HG02938 (cell line): ENCODE measurements around the gene SDHAF4.
"Not testable (repeated sequence)": the region's sequence is repeated elsewhere in the genome, so short reads cannot be mapped to it uniquely, and the experiment has no call there.

Source experiments
- ATAC-seq: cut with Tn5 transposase; IDR thresholded peaks from one replicate; pipeline ENCODE4 v1.9.1; 2021; ENCODE audit warnings: mild to moderate bottlenecking, moderate library complexity; ENCODE audit not compliant: unreplicated experiment

Gene SDHAF4

DNA sequence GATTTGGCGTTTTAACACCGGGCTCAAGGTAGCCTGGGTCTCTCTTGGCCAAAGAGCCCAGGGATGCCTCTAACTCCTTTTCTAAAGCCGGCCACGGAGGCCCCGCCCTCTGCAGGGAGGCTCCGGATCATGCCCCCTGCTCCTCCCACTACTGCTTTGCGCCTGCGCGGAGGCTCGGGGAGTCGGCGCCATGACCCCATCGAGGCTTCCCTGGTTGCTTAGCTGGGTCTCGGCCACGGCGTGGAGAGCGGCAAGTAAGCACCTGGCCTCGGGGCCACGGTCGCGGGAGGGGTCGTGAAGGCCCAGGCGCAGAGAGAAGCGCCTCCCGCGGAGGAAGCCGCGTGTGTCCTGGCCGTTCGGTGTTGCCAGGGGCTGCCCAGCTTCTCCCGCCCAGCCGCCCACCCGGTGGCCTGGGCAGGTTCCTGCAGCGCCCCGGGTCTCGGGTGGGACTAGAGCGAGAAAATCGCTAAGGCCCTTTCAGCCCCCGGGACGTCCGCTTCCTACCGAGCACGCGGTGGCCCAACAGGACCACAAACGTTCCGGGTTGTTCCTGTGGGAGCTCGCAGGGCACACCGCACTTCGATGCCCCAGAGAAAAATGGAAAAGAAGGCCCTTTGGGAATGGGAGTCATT lies at the start of gene SDHAF4:
Gene SDHAF4 (plus strand): TSS at position 180 of the 632 bp plus-strand sequence. CDS start 11 bp downstream, at position 191.
- peak; percentile 99 for ATAC-seq

DNA sequence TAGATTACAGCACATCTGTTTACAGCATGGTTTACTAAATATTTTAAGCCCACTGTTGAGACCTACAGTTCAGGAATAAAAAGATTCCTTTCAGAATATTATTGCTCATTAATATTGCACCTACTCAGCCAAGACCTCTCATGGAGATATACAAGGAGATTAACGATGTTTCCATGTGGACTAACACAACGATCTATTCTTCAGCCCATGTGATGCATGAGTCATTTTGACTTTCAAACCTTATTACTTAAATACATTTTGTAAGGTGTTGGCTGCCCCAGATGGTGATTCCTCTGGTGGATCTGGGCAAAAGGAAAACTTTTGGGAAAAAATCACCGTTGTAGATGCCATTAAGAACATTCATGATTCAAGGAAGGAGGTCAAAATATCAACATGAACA lies 48.0 kb upstream of the SDHAF4 start:
- no peak for ATAC-seq

DNA sequence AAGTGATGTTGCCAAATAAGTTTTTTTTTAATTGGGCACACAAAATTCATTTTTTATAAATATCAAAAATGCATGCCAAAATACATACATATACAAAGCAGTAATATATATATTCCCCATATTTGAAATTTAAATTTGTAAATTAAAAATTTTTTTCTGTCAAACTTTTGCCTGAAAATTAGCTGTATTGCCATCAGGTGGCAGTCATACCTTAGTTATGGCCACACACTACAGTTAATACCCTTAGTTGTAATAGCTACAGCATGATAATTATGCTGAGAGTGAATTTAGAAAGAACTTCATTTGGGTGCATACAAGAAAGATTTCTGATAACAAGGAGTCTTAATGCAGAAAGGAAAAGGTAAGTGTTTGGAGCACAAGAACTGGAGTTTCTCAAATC lies 46.2 kb upstream of the SDHAF4 start:
- no peak for ATAC-seq

DNA sequence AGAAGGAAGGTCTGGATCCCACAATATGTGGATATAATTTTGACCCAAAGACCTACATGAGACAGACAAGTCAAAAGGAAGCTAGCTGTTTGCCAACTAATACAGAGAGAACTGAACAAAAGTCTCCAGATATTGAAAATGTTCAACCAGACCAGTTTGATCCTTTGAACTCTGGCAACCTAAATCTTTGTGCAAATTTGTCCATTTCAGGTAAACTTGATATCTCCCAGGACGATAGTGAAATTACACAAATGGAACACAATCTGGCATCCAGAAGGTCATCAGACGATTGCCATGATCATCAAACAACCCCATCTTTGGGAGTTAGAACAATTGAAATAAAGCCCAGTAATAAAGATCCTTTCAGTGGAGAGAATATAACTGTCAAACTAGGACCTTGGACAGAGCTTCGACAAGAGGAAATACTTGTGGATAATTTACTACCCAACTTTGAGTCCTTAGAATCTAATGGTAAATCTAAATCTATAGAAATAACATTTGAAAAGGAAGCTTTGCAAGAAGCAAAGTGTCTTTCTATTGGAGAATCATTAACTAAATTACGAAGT lies 41.9 kb upstream of the SDHAF4 start:
- ATAC-seq, result no peak

DNA sequence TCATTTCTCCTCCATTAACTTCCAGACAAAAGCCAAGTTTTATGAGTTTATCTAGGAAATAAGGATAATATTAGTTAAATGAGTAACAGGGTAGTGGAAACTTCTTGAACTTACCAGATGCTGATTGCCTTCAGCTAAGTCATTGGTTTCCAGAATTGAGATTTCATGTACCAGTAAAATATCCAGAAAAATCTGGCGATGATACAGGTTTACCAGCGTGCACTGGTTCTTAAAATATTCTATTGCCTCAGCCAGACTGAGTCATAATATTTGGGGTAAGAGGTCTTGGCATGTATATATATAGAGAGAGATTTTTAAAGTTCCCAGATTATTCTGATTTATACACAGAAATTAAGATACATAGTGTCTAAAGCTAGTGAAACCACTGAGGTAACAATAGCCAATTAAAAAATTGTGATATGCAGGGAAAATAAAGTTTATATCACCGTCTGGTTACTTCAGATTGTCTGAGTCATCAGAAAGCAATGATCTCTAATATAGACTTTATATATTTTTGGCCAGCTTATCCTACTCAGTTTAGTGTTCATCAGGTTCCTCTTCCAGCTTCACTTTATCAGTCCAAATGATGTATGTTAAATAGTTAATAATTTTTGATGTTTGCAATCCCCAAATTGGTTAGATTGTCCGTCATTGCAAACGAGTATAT lies 39.5 kb upstream of the SDHAF4 start:
- ATAC-seq, result no peak

DNA sequence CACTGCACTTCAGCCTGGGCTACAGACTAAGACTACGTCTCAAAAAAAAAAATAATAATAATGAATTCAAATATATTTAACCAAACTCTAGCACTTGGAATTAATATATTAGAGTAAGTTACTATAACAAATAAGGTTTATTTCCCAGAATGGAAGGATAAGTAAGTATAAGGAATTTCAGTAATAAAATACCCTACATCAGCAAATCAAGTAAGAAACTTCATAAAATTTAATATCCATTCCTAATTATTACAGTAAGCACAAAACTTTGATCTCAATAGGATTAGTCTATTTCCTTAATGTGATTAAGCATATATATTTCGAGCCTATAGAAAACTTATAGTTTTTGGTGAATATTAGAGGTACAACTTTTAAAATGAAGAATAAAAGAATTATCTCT lies 36.7 kb upstream of the SDHAF4 start:
- no peak for ATAC-seq

DNA sequence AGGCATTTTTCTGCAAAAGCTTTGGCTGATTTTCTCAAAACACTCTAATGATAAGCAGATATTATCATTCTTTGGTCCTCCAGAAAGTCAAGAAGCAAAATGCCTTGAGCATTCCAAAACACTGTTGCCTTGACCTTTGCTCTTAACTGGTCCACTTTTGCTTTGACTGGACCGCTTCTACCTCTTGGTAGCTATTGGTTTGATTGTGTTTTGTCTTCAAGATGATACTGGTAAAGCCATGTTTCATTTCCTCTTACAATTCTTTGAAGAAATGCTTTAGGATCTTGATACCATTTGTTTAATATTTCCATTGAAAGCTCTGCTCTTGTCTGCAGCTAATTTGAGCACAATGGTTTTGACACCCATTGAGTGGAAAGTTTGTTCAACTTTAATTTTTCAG lies 35.6 kb upstream of the SDHAF4 start:
- no peak for ATAC-seq

DNA sequence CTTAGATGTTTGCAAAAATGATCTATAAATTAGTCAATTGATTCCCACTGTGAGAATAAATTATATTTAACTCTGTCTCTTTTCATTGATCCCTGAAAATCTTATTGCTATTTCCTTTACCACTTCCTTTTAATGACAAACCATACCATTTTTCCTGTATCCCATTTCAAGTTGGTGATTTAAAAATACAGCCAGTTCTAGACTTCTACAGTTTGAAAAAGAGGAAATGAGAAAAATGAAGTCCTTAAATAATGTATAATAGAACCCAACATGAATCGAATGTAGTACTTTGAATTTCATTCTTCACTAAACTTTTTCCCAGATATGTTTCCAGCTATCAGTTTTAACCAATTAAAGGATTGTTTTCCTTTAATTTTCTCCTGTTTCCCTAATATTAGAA lies 29.5 kb upstream of the SDHAF4 start:
- no peak for ATAC-seq

DNA sequence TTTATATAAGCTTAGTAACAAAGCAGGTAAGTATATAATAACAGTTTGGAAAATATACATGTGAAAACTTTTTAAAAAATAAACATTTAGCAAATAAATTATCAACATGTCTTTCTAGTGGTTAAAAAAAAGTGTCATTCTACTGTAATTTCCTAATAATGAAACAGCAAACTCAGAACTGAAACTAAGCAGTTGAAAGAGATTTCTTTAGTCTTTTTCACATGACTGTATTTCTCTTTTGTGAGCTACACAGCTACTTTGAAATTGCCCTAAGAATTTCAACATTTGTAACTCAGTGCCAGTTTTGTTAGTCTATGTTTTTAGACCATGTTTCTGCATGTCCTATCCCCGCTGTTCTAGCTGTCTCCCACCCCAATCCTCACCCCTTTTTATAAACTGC lies 28.4 kb upstream of the SDHAF4 start:
- peak; percentile 80 for ATAC-seq

DNA sequence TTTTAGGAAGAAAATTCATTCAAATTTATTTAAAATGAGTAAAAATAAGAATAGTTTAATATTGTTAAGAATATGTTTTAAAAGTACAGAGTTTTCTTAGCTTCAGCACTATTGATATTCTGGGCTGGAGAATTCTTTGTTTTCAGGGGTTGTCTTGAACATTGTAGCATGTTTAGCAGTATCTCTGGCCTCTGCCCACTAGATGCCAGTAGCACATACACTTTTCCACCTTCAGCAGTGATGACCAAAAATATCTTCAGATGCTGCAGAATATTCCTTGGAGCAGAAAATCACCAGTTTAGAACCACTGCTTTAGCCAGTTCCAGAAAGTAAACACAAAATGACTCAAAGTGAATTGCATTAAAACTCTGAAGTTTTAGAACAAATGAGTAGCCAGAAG lies 19.4 kb upstream of the SDHAF4 start:
- no peak for ATAC-seq

DNA sequence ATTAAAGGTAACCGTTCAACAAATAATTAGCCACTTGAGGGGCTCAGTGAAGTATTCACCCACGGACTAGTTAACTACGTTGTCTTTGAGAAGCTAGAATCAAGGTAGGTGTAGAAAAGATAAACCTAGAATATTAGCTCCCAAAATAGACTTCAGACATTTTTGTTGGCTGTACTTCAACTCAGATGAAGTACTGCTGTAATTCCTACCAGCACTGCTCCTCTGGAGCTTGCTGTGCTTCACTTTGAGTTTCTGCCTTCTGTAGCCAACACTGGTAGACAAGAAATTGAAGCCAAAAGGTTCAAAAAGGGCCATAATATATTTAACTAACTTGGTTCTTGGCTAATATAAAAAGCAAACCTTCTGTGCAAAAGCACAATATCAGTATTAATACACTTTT lies 18.8 kb upstream of the SDHAF4 start:
- ATAC-seq, result no peak

DNA sequence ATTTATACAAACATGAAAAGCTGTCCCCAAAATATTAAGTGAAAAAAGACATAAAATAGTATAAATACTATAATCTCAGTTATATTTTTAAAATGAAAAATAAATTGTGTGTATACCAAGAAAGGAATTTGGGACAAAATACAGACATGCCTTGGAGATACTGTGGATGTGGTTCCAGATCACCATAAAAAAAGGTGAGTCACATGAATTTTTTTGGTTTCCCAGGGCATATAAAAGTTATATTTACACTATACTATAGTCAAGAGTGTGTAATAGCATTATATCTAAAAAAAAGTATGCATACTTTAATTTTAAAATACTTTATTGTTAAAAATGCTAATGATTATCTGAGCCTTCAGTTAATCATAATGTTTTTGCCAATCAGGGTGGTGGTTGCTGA lies 17.4 kb upstream of the SDHAF4 start:
- ATAC-seq, result no peak

DNA sequence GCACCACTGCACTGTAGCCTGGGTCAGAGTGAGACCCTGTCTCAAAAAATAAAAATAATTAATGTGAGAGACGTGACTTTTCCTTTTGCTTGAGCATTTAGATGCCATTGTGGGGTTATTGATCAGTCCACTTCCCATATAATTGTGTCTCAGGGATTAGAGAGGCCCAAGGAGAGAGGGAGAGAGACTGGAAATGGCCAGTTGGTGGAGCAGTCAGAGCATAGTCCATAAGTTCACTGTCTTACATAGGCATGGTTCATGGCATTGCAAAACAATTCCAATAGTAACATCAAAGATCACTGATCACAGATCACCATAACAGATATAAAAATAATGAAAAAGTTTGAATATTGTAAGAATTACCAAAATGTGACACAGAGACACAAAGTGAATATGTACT lies 15.2 kb upstream of the SDHAF4 start:
- no peak for ATAC-seq

DNA sequence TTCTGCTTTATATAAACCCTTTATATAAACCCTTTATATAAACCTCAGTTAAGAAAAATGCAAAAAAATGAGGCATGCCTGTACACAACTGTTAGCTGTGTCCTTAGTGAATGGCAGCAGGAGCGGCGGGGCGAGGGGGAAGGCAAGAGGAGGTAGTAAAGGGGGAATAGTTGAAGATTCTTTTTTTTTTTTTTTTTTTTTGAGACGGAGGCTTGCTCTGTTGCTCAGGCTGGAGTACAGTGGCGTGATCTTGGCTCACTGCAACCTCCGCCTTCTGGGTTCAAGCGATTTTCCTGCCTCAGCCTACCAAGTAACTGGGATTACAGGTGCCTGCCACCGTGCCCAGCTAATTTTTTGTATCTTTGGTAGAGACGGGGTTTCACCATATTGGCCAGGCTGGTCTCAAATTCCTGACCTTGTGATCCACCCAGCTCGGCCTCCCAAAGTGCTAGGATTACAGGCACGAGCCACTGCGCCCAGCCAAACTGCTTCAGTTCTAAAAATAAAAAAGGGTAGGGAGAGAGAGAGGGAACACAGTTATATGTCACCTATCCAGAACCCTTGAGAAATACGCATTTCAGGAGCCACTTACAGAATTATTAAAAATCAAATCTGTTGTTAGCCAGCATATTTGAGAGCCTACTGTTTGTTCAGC lies 14.3 kb upstream of the SDHAF4 start:
- not testable (repeated sequence) for ATAC-seq

DNA sequence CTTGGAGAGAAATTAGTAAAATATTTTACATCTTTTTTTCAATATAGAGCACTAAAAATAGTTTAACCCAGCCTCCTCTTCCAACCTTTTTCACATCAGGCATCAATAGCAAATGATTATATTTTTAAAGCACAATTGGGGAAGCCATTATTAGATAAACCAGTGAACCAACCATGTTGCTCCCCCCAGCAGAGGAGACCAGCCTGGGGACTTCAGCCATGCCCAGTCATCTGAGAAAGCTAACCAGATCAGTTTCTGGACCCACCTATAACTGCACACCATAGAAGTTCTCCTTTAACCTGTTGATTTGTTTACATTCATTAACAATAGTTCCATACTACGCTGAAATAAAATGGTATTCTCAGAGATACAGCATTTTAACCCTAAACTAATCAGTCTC lies 13.8 kb upstream of the SDHAF4 start:
- ATAC-seq, result no peak

DNA sequence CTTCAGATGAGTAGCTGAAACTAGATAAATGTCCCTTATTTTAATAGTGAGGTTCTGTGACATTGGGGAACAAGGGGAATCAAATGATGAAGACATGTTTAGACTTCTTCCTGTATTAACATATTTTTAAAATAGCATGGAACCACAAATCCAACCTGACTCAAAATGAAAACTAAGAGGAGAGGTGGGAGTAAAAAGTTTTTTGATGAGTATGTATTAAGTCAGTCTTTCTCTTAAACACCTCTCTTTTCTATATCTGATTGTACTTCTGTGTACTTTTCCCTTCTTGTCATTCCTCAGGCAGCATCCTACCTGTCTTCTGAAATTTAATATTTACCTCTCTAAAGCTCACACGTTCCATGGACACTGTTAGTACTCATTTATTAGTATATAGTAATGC lies 8.7 kb upstream of the SDHAF4 start:
- ATAC-seq, result no peak

DNA sequence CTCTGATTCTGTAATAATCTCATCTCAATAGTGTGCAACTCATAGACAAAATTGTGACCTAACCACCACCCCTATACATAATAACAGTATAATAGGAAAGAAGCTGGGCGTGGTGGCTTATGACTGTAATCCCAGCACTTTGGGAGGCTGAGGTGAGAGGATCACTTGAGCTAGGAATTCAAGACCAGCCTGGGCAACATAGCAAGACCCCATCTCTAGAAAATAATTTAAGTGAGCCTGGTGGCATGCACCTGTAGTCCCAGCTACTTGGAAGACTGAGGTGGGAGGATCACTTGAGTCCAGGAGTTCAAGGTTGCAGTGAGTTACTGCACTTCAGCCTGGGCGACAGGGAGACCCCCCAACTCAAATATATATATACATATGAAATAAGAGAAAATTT lies 4.3 kb upstream of the SDHAF4 start:
- ATAC-seq, result not testable (repeated sequence)

DNA sequence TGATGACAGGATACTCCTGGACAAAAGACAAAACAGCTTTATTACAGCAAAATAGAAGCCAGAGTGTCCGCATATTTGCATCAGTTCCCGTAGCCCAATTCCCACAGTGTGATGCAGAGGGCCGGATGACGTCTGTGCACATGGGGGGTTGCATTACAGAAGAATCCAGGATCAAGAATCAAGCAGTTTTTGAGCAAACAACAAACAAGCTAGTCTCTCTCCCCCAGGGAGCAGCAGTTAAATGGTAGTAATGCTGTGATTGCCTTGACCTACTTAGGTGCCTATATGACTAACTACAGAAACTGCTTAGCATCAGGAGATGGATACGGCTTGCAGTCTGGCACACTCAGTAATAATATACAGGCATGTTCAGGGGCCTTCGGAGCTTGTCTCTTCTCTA lies 3.2 kb upstream of the SDHAF4 start:
- ATAC-seq, result no peak

DNA sequence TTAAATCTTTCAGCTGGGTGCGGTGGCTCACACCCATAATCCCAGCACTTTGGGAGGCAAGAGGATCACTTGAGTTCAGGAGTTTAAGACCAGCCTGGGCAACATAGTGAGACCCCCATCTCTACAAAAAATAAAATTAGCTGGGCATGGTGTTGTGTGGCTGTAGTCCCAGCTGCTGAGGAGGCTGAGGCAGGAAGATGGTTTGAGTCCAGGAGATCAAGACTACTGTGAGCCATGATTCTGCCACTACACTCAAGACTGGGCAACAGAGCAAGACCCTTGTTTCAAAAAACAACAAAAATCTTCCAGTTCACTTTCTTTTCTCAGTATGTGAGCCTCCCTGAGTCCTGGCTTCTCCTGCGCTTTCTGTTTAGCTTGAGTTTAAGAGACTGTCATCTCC lies 7.9 kb downstream of the SDHAF4 start:
- no peak for ATAC-seq

DNA sequence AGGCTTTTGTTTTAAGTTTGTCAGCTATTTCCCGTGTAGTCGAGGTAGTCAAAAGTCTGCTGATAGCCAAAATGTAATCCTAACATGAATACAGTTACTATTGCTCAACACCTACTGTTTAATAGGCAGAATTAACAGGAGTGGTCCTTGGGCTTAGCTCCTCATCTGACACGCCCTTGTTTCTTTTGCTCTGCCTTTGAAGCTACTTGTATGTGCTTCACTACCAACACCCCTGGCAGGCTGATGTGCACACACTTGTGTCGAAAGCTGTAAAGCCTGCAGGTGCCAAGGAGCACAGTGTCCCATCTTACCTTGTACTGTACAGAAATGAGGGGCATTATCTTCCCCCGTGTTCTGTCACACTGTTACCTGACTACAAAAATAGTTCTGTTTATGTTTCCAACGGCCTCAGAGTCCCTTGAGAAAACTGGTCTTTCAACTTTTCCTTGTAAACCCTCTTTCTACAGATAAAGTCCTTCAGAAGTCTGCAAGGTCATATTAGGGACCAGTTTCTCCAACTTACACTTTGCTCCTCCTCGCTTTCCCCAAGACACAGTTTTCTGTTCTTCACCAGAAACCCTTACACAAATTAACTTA lies 9.3 kb downstream of the SDHAF4 start:
- ATAC-seq, result no peak

DNA sequence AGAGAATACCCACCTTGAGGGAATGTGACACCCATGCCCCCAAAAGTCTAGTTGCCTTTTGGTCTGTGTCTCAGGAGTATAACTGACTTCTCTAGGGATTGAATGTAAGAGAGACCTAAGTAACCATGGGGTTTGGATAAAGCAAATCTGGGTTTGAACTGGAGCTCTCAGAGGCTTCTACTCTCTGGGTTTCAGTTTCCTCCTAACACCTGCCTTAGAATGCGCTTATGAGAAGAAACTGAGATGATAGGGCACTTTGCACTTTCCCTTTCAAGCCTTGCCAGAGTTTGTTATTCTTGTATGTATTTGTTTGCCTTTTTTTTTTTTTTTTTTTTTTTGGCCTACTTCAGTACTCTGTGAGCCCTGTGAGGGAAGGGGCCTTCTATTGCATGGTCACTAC lies 19.4 kb downstream of the SDHAF4 start:
- peak; percentile 95 for ATAC-seq

DNA sequence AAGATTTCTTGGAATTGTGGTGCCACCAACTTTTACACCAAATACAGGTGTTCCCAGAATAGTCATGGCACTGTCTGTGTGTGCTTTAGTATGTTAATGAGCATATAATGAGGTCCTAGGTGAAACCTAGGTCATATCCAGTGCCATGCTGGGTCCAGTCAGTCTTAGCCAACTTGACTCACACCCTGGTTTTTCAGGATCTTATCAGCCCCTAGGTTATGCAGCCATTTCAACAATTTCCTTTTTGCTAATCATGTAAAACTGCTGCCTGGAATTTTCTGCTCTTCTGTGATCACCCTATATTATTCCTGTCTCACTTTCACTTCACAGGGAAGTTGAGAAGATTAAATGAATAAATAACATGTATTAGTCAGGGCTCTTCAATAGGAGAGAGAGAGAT lies 23.7 kb downstream of the SDHAF4 start:
- no peak for ATAC-seq
